Measurements from ENCODE around the gene ZMYND10. TPM values are rescaled to one million over a fixed set of nuclear protein-coding genes. Genes with fewer than 3 reads are reported as not detected.

The ZMYND10 gene
- total RNA-seq, 1 donor from 2014 or later = not detected

DNA sequence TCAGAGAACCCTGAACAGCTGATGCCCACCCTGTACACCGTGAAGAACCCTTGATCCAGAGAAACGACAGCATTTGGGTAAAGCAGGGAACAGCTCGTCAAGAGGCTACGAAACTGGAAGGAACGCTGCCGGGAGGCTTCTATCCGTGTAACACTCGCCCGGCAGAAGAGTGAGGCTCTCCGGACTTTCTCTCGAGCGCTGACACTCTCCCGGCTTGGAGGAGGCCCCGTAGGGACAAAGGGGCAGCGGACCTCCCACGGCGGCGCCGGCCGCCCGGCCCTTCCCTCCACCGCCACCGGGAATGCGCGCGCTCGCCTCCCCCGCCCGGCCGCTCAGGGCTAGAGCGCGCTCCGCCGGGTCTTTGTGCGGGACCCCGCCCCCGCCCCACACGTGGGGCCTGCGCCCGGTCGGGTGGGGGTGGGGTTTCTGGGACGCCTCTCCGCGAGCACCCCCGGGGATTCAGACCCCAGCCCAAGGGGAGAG lies 24.6 kb downstream of the ZMYND10 start:
- H3K36me3 Mint-ChIP-seq (ENCODE audit: low read depth, unreplicated experiment) = peaks cover 36% of the 10 kb centered on the region
- peaks cover 52% of the 10 kb centered on the region for H3K4me1 Mint-ChIP-seq (ENCODE audit: unreplicated experiment)
- peak overlapping the region; percentile 96 for H3K4me3 Mint-ChIP-seq (ENCODE audit: unreplicated experiment)
- peaks cover 26% of the 10 kb centered on the region for H3K27me3 Mint-ChIP-seq (ENCODE audit: unreplicated experiment)
- DNase-seq (ENCODE audit: low spot score) = peak; percentile 65
- H3K27ac Mint-ChIP-seq (ENCODE audit: unreplicated experiment) = peak overlapping the region; percentile 77
- no peaks in the 10 kb centered on the region for H3K9me3 Mint-ChIP-seq (ENCODE audit: unreplicated experiment)
- TF ChIP-seq CTCF (IDR thresholded peaks at IDR 0.05; ENCODE audit: unreplicated experiment) = no peak

DNA sequence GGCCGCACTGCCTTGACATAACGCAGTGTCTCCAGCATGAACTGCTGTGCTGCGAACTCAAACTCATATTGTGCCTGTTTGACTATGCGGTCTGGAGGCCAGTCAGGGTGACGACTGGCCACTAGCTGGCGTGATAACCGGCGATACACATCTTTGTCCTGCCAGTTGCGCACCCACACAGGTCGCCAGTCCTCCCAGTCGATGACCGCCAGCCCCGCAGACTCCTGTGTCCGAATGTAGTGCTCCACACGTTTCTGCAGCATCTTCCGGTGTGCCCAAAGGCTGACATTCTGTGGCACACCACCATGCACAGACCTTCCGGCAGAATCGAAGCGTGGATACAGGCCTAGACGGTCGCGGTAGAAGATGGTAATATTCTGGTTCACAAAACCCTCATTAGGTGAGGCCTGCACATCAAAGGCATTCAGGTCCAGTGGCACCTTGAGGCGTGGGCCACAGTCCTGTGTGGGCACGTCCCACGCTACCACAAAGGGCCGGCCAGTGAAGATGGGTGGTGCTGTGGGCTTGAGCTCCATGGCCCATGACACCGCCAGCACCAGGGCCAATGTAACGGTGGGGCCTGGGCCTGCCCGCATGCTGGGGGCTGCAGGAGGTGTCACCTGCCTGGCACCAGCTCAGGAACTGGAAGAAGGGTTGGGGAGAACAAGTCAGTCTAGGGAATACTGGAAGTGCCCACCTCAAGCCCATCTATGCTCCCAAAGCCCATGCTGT lies 25.5 kb downstream of the ZMYND10 start:
- no peak for TF ChIP-seq CTCF (IDR thresholded peaks at IDR 0.05; ENCODE audit: unreplicated experiment)
- H3K4me1 Mint-ChIP-seq (ENCODE audit: unreplicated experiment) = peaks cover 55% of the 10 kb centered on the region
- peak overlapping the region; percentile 77 for H3K27ac Mint-ChIP-seq (ENCODE audit: unreplicated experiment)
- peak overlapping the region; percentile 96 for H3K4me3 Mint-ChIP-seq (ENCODE audit: unreplicated experiment)
- H3K36me3 Mint-ChIP-seq (ENCODE audit: low read depth, unreplicated experiment) = peaks cover 41% of the 10 kb centered on the region
- peaks cover 26% of the 10 kb centered on the region for H3K27me3 Mint-ChIP-seq (ENCODE audit: unreplicated experiment)
- no peaks in the 10 kb centered on the region for H3K9me3 Mint-ChIP-seq (ENCODE audit: unreplicated experiment)
- DNase-seq (ENCODE audit: low spot score) = peak; percentile 4

GRCh38 chr3:50319181-50319893 lies 26.2 kb downstream of the ZMYND10 start:
- Mint-ChIP-seq H3K4me3 (ENCODE audit: unreplicated experiment) (peak overlapping the region; percentile 96), H3K36me3 (ENCODE audit: low read depth, unreplicated experiment) (peaks cover 36% of the 10 kb centered on the region), H3K9me3 (ENCODE audit: unreplicated experiment) (no peaks in the 10 kb centered on the region), H3K4me1 (ENCODE audit: unreplicated experiment) (peaks cover 49% of the 10 kb centered on the region), H3K27me3 (ENCODE audit: unreplicated experiment) (peaks cover 26% of the 10 kb centered on the region), H3K27ac (ENCODE audit: unreplicated experiment) (peak overlapping the region; percentile 50)
- DNase-seq (ENCODE audit: low spot score) = no peak
- no peak for TF ChIP-seq CTCF (IDR thresholded peaks at IDR 0.05; ENCODE audit: unreplicated experiment)

- peak overlapping the region; percentile 70 for H3K27ac Mint-ChIP-seq (ENCODE audit: unreplicated experiment)
These were observed 26.9 kb downstream of the ZMYND10 start for GRCh38 chr3:50318615-50319014.

More at GRCh38 chr3:50318615-50319014, 26.9 kb downstream of the ZMYND10 start:
- TF ChIP-seq CTCF (IDR thresholded peaks at IDR 0.05; ENCODE audit: unreplicated experiment) = no peak
- peaks cover 26% of the 10 kb centered on the region for H3K27me3 Mint-ChIP-seq (ENCODE audit: unreplicated experiment)
- peaks cover 46% of the 10 kb centered on the region for H3K4me1 Mint-ChIP-seq (ENCODE audit: unreplicated experiment)
- H3K36me3 Mint-ChIP-seq (ENCODE audit: low read depth, unreplicated experiment) = peaks cover 42% of the 10 kb centered on the region
- no peaks in the 10 kb centered on the region for H3K9me3 Mint-ChIP-seq (ENCODE audit: unreplicated experiment)
- peak overlapping the region; percentile 96 for H3K4me3 Mint-ChIP-seq (ENCODE audit: unreplicated experiment)
- no peak for DNase-seq (ENCODE audit: low spot score)

Data from endothelial cell (in vitro differentiated cells).